ENCODE measurements around the gene CCDC158.
"Not testable (repeated sequence)": the region's sequence is repeated elsewhere in the genome, so short reads cannot be mapped to it uniquely, and the experiment has no call there.

CCDC158 gene

GRCh38 chr4:76426272-76426671, 5.3 kb upstream of the CCDC158 start:
- DNase-seq, result no peak

GRCh38 chr4:76423159-76423558, 2.2 kb upstream of the CCDC158 start:
- DNase-seq, result not testable (repeated sequence)

GRCh38 chr4:76420188-76420761, 666 bp downstream of the CCDC158 start:
- DNase-seq, result no peak

- DNase-seq, result no peak
Measured at GRCh38 chr4:76410636-76411035, 10.3 kb downstream of the CCDC158 start.

GRCh38 chr4:76407440-76408119, 13.4 kb downstream of the CCDC158 start:
- DNase-seq, result no peak

- no peak for DNase-seq
Measured at GRCh38 chr4:76406081-76406480, 14.9 kb downstream of the CCDC158 start.

- DNase-seq, result no peak
Measured at GRCh38 chr4:76401654-76402053, 19.3 kb downstream of the CCDC158 start.

- DNase-seq, result no peak
Measured at GRCh38 chr4:76388160-76388908, 32.6 kb downstream of the CCDC158 start.

- no peak for DNase-seq
Measured at GRCh38 chr4:76386566-76387305, 34.2 kb downstream of the CCDC158 start.

GRCh38 chr4:76385974-76386373, 35.0 kb downstream of the CCDC158 start:
- DNase-seq, result no peak

- DNase-seq, result no peak
Measured at GRCh38 chr4:76384052-76384451, 36.9 kb downstream of the CCDC158 start.

- no peak for DNase-seq
Measured at GRCh38 chr4:76383001-76383400, 37.9 kb downstream of the CCDC158 start.

GRCh38 chr4:76381986-76382385, 39.0 kb downstream of the CCDC158 start:
- DNase-seq, result no peak

- no peak for DNase-seq
Measured at GRCh38 chr4:76380561-76380960, 40.4 kb downstream of the CCDC158 start.

GRCh38 chr4:76377911-76378310, 43.0 kb downstream of the CCDC158 start:
- DNase-seq, result peak; percentile 23

- DNase-seq, result no peak
Measured at GRCh38 chr4:76377481-76377901, 43.5 kb downstream of the CCDC158 start.

GRCh38 chr4:76376534-76376933, 44.4 kb downstream of the CCDC158 start:
- no peak for DNase-seq

- no peak for DNase-seq
Measured at GRCh38 chr4:76375703-76376102, 45.2 kb downstream of the CCDC158 start.

- DNase-seq, result no peak
Measured at GRCh38 chr4:76374798-76375197, 46.1 kb downstream of the CCDC158 start.

- no peak for DNase-seq
Measured at GRCh38 chr4:76373919-76374552, 46.9 kb downstream of the CCDC158 start.

- DNase-seq, result no peak
Measured at GRCh38 chr4:76366737-76367136, 54.2 kb downstream of the CCDC158 start.

- no peak for DNase-seq
Measured at GRCh38 chr4:76365636-76366035, 55.3 kb downstream of the CCDC158 start.

- no peak for DNase-seq
Measured at GRCh38 chr4:76364763-76365162, 56.2 kb downstream of the CCDC158 start.

All from stimulated activated CD4-positive, alpha-beta T cell treated with anti-CD3 and anti-CD28 coated beads, Interleukin-12 subunit alpha, Interleukin-12 subunit beta, amount 100 ng/mL, for 4 hours (primary cell).